HFF-Myc (cell line): Measurements from ENCODE around the gene RGS9.

ENCODE experiments used
- DNase-seq: peaks from one replicate; pipeline ENCODE4 v3.0.0-alpha.2; 2011; ENCODE audit warnings: low read depth; ENCODE audit errors: extremely low read depth
- H3K4me3 ChIP-seq: replicated peaks from 2 replicates; pipeline ENCODE4 v1.5.1; 2011; ENCODE audit warnings: low read depth, mild to moderate bottlenecking, control low read depth, low read length
- TF ChIP-seq, protein P1 (sequence below): IDR thresholded peaks from 2 replicates; pipeline ENCODE4 v1.5.1; 2012; ENCODE audit warnings: mild to moderate bottlenecking, low read depth, low read length, control low read depth; ENCODE audit errors: missing control alignments

RGS9 gene

DNA sequence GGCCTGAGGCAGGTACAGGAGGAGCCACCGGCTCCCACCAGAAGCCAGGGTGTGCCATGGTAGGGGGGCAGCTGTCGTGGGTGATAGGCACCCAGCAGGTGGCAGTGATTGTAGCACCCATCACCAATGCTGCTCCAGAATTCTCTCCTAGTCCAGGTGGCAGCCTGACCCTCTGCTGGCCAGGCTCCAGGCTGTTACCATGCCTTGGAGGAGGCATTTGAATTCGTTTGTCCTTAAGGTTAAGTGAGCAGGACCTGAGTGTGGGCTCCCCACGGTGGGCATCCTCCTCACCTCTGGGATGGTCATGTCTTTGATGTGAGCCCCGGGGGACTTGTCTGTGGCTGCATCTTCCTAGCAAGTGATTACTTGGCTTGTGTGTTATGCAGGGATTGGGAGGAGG, 59.4 kb downstream of the RGS9 start:
- DNase-seq: no peak
- TF ChIP-seq, protein P1, sequence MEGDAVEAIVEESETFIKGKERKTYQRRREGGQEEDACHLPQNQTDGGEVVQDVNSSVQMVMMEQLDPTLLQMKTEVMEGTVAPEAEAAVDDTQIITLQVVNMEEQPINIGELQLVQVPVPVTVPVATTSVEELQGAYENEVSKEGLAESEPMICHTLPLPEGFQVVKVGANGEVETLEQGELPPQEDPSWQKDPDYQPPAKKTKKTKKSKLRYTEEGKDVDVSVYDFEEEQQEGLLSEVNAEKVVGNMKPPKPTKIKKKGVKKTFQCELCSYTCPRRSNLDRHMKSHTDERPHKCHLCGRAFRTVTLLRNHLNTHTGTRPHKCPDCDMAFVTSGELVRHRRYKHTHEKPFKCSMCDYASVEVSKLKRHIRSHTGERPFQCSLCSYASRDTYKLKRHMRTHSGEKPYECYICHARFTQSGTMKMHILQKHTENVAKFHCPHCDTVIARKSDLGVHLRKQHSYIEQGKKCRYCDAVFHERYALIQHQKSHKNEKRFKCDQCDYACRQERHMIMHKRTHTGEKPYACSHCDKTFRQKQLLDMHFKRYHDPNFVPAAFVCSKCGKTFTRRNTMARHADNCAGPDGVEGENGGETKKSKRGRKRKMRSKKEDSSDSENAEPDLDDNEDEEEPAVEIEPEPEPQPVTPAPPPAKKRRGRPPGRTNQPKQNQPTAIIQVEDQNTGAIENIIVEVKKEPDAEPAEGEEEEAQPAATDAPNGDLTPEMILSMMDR: no peak
- no peak overlapping the region for H3K4me3 ChIP-seq

DNA sequence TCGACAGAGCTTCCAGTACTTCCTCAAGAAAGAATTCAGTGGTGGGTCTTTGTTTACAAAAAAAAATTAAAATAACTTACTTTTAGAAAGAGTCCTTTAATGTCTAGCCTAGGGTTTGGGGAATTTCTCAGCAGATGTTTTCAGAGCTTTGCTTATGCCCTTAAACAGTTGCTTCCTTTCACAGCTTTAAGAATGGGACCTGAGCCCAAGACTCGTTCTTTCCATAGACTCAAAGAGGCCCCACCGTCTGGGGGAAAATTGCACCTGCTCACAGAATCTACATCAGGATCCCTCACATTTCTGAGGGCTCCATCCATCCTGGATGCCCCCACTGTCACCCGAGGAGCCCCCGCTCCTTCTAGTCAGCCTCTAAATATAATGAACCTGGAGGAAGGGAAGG, 60.0 kb downstream of the RGS9 start:
- DNase-seq: no peak
- H3K4me3 ChIP-seq: no peak overlapping the region
- TF ChIP-seq, protein P1: no peak

DNA sequence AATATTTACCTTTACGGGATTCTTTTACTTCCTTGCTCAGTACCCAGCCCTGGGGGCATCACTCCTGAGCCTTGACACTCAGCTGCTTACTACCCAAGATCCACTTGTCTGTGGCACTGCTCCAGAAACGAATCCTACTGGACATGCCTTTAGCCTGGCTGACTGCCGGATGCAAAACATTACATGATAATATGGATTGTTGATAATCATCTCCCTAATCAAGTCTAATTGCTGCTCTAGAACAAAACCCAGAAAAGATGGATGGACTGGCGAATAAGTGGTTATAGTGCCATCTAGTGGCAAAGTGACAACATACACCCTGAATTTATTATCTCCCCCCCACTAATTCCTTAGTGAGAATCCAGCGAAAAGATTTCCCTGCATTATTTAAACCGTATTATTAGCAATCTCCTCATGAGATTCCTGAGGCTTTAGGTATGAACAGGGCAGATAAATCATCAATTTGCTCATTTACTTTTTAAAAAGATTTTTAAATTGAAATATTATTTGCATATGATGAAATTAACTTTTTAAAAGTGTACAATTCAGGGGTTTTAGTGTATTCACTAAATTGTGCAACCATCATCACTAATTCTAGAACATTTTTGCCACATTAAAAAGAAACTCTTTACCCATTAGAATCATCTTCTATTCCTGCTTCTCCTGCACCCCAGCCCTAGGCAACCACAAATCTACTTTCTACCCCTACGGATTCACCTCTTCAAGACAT, 61.6 kb downstream of the RGS9 start:
- H3K4me3 ChIP-seq: no peak overlapping the region
- TF ChIP-seq, protein P1: peak; percentile 53
- no peak for DNase-seq

DNA sequence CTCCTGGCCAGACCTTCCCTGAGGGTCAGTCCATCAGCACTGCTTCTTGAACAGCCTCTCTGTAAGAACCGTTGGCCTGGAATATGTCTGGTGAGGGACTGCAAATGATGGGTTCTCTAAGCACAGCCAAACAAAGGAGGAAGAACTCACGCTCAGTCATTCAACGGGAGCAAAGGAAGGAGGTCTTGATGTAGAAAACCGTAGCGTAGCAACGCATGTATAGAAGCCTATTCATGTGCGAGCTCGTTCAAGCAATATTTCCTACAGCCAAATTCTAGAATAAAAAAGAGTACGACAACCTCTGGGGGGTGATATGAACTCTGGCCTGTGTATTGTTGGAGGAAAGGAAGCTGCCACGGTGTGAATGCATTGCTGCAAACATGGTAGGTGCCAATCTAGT, 64.2 kb downstream of the RGS9 start:
- H3K4me3 ChIP-seq: no peak overlapping the region
- TF ChIP-seq, protein P1: no peak
- DNase-seq: no peak

DNA sequence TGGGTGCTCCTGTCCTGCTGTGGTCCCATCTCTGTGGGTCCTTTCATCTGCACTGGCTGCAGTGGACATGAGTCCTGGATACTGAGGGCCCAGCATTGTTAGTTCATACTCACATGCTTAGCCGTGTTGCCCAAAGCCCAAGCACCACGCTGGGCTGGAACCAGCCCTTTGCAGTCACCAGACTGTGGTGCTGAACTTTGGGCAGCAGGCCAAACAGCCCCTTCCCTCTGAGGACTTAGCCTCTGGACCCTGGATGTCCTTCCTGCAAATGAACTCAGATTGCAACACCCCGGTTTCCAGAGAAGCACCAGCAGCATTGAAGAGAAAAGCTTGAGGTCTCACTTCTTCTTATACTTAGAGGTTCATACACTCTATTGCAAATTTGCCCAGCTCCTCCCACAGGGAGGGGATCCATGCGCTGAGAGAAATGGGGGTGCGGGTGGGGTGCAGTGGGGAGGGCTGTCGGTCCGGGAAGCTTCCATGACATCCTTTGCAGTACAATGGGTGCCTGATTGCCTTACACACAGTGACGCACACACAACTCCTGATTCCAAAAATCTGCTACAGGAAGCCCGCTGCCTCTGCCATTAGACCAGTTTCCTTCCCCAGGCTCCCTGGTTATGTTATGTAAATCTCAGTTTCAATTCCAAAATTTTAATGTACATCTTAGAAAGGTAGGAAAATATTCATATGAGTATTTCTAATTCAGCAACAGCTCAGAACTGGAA, 65.8 kb downstream of the RGS9 start:
- no peak for DNase-seq
- TF ChIP-seq, protein P1: no peak
- H3K4me3 ChIP-seq: no peak overlapping the region

DNA sequence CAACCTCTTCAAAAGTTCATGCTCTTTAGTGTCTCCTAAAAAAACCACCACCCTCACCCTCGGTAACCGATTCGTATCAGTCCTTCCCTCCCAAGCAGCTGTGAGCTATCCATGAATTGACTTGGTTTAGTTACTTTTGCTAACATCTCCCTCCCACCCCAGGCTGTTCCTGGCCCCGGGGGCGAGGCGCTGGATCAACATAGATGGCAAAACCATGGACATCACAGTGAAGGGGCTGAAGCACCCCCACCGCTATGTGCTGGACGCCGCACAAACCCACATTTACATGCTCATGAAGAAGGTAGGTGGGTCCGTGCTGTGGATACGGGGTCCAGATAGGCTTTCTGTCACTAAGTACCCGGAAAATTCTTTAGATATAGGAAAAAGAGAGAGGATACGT, 66.8 kb downstream of the RGS9 start:
- TF ChIP-seq, protein P1: no peak
- no peak for DNase-seq
- no peak overlapping the region for H3K4me3 ChIP-seq
